Brain microvascular endothelial cell (primary cell): ENCODE data around the gene TTLL12.
A peak's percentile ranks its signal among the peaks of the same experiment; 100 is the strongest.

ENCODE experiments used
- DNase-seq: peaks from one replicate; pipeline ENCODE4 v3.0.0-alpha.2; 2020
- H3K27ac ChIP-seq: fragments of 250-450 bp; sonication (Bioruptor Pico); 2 replicates; pipeline ENCODE4 v1.5.1; 2020; ENCODE audit warnings: mild to moderate bottlenecking, moderate library complexity
- H3K27me3 ChIP-seq: fragments of 250-450 bp; sonication (Bioruptor Pico); replicated peaks from 2 replicates; pipeline ENCODE4 v1.5.1; 2020; ENCODE audit warnings: mild to moderate bottlenecking
- H3K36me3 ChIP-seq: fragments of 250-450 bp; sonication (Bioruptor Pico); replicated peaks from 2 replicates; pipeline ENCODE4 v1.5.1; 2020; ENCODE audit warnings: mild to moderate bottlenecking
- H3K4me3 ChIP-seq: 2 replicates; pipeline ENCODE4 v1.5.1; 2011; ENCODE audit warnings: low read depth, mild to moderate bottlenecking, control low read depth, low read length, moderate library complexity
- in situ Hi-C: cut with HindIII; loops from 2 replicates; pipeline ENCODE4 v1.10.0; 2017; ENCODE audit warnings: low sequenced_read_pairs, low pct_ligation_motif_present
- TF ChIP-seq, protein P1 (sequence below): IDR thresholded peaks from 2 replicates; pipeline ENCODE4 v1.5.1; 2011; ENCODE audit warnings: low read depth, mild to moderate bottlenecking, moderate library complexity, low read length, control low read depth, inconsistent platforms; ENCODE audit errors: missing control alignments

Gene TTLL12

DNA sequence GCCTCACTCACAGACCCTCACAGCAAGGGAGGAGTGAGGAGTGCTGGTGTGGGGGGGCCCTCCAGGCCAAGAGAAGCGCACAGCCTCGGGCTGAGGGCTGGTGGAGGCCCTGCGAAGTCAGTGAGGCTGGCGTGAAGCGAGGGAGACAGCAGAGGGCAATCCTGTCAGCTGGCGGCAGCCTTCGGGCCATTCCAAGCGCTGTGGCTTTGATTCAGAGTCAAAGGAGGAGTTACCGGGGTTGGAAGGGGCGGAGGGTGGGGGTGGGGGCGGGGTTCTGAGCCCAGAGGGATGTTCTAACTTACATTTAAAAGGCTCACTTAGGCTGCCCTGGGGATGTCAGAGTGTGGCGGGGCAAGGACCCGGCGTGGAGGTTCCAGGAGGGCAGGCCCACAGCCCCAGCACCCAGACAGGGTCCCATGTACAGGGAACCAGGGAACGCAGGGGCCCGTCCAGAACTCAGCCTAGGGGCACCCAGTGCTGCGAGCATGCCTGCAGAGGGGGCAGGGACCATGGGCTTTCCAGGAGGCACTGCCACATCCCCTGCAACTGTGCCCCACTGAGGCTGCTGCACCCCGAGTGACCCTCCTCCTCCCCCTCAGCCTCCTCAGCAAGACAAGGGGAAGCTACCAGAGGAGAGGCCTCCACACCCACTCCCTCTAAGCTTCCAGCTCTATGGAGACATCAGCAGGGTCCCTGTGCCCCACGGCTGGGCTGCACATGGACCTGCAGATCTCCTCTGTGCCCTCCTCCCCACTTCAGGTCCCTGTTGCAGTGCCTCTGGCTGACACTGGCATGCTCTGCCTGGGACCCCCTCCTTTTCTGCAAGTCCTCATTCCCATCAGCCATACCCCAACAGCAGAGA is 39.7 kb upstream of the TTLL12 start:
- H3K27ac ChIP-seq, result no peak overlapping the region
- H3K36me3 ChIP-seq, result no peaks in the 10 kb centered on the region
- no peak overlapping the region for H3K4me3 ChIP-seq
- TF ChIP-seq, protein P1, sequence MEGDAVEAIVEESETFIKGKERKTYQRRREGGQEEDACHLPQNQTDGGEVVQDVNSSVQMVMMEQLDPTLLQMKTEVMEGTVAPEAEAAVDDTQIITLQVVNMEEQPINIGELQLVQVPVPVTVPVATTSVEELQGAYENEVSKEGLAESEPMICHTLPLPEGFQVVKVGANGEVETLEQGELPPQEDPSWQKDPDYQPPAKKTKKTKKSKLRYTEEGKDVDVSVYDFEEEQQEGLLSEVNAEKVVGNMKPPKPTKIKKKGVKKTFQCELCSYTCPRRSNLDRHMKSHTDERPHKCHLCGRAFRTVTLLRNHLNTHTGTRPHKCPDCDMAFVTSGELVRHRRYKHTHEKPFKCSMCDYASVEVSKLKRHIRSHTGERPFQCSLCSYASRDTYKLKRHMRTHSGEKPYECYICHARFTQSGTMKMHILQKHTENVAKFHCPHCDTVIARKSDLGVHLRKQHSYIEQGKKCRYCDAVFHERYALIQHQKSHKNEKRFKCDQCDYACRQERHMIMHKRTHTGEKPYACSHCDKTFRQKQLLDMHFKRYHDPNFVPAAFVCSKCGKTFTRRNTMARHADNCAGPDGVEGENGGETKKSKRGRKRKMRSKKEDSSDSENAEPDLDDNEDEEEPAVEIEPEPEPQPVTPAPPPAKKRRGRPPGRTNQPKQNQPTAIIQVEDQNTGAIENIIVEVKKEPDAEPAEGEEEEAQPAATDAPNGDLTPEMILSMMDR, result peak; percentile 46
- in situ Hi-C loops, result no loop called here
- DNase-seq, result peak; percentile 9
- H3K27me3 ChIP-seq, result peaks cover 2% of the 10 kb centered on the region

DNA sequence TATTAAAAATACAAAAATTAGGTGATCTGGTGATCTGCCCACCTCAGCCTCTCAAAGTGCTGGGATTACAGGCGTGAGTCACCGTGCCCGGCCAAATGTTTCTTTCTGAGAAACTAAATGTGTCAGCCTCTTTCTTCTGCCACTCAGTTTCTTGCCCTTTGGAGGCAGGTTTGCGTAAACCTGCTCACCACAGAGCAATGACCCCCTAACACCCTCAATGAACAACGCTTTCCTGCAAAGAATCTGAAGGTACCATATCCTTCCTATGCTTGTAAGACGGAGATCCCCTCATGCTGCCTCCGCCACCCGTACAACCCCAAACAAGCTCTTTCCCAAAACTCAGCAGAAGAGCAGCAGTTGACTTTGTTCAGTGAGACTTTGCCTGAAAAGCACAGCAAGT is 38.7 kb upstream of the TTLL12 start:
- DNase-seq, result no peak
- H3K27me3 ChIP-seq, result no peaks in the 10 kb centered on the region
- H3K4me3 ChIP-seq, result no peak overlapping the region
- no peak overlapping the region for H3K27ac ChIP-seq
- TF ChIP-seq, protein P1, result no peak
- no peaks in the 10 kb centered on the region for H3K36me3 ChIP-seq
- in situ Hi-C loops, result no loop called here

DNA sequence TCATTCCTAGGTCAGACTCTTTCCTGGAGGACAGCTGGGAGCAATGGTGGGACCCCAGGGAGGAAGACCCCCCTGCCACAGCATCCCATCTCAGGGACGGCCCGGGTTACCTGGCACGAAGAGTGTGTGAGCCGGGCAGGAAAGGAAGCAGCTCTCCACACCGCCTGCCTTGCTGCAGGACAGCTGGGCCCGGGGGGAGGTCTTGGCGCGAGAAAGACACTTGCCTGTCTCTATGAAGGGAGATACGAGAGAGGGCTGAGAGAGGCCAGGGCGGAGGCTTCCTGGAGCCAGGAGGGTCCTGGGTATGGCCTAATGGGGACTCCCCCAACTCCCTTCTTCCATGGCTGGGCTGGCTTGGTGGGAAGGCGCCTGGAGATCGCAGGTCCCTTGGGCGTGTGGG is 36.1 kb upstream of the TTLL12 start:
- no peak for DNase-seq

DNA sequence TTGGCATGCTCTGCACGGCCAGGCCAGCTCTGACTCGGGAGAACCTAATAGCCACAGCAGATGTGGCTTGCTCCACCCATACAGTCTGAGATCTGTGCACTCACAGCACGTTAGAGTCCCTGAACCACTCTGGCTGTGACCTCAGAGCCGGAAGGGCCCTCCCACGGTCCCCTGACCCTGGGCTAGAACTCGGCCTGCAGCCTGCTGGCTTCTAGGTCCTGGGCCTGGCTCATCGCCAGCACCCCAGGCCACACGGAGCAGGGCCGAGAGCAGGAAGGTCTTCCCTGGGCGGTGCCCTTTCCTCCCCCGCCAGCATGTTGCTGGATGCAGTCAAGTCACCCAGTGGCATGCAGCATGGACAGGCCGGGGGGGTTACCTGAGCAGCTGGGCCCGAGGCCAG is 35.3 kb upstream of the TTLL12 start:
- H3K27ac ChIP-seq, result no peak overlapping the region
- TF ChIP-seq, protein P1, result no peak
- H3K36me3 ChIP-seq, result no peaks in the 10 kb centered on the region
- H3K4me3 ChIP-seq, result no peak overlapping the region
- in situ Hi-C loops, result no loop called here
- no peak for DNase-seq
- no peaks in the 10 kb centered on the region for H3K27me3 ChIP-seq

More for the DNA sequence above, 36.1 kb upstream of the TTLL12 start:
- TF ChIP-seq, protein P1, result no peak
- Histone ChIP-seq H3K36me3 (no peaks in the 10 kb centered on the region), H3K27ac (no peak overlapping the region), H3K4me3 (no peak overlapping the region), H3K27me3 (no peaks in the 10 kb centered on the region)
- in situ Hi-C loops, result no loop called here

DNA sequence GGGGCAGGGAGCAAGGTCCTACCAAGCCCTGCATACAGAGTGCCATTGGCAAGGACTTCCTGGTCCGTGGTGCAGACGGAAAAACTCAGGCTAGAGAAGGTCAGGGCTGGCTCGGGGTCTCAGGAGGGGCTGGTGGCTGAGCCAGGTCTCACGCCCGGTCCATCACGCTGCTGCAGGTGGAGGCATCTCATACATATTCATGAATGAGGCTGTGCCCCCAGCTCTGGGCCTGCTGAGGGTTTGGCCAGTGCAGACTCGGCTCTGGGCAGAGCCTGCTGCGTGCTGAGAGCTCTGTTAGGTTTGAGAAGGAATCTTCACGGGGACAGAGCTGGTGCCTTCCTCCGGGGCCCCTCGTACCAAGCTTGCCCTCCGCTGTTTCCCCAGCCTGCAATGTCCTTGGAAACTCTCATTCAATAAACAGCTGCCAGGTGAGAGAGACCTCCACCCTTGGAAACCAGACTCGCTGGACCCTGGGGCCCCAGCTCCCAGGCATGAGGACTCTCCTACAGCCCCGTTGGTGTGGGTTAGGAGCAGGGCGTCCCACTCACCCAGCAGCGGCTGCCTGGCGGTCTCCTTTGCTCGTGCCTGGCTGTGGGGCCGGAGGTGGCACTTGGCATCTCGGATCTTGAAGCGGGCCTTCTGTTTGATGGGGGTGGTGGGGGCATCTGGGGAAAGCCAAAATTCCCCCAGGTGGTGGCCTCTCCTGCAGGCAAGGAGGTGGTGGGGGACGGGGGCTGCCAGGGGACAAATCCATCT is 33.9 kb upstream of the TTLL12 start:
- in situ Hi-C loops, result no loop called here
- H3K4me3 ChIP-seq, result no peak overlapping the region
- no peaks in the 10 kb centered on the region for H3K27me3 ChIP-seq
- TF ChIP-seq, protein P1, result no peak
- no peak overlapping the region for H3K27ac ChIP-seq
- no peak for DNase-seq
- H3K36me3 ChIP-seq, result no peaks in the 10 kb centered on the region
